ENCODE results near the gene B3GAT1.

B3GAT1 gene

GRCh38 chr11:134390706-134391569 is 21.1 kb downstream of the B3GAT1 start:
- no peak for DNase-seq

GRCh38 chr11:134389464-134390180 is 22.4 kb downstream of the B3GAT1 start:
- DNase-seq: no peak

- DNase-seq: no peak
Observed at GRCh38 chr11:134388590-134388989, 23.5 kb downstream of the B3GAT1 start.

GRCh38 chr11:134387501-134387900 is 24.5 kb downstream of the B3GAT1 start:
- DNase-seq: no peak

GRCh38 chr11:134386945-134387344 is 25.1 kb downstream of the B3GAT1 start:
- no peak for DNase-seq

GRCh38 chr11:134385774-134386565 is 26.1 kb downstream of the B3GAT1 start:
- no peak for DNase-seq

GRCh38 chr11:134385171-134385570 is 26.9 kb downstream of the B3GAT1 start:
- no peak for DNase-seq

- no peak for DNase-seq
Observed at GRCh38 chr11:134384406-134384805, 27.6 kb downstream of the B3GAT1 start.

- no peak for DNase-seq
Observed at GRCh38 chr11:134383576-134384221, 28.3 kb downstream of the B3GAT1 start.

GRCh38 chr11:134382830-134383229 is 29.2 kb downstream of the B3GAT1 start:
- no peak for DNase-seq

- DNase-seq: no peak
Observed at GRCh38 chr11:134382257-134382656, 29.8 kb downstream of the B3GAT1 start.

GRCh38 chr11:134380785-134381184 is 31.3 kb downstream of the B3GAT1 start:
- DNase-seq: no peak

GRCh38 chr11:134380229-134380628 is 31.8 kb downstream of the B3GAT1 start:
- no peak for DNase-seq

- DNase-seq: no peak
Observed at GRCh38 chr11:134379241-134379640, 32.8 kb downstream of the B3GAT1 start.

- DNase-seq: no peak
Observed at GRCh38 chr11:134377876-134378275, 34.2 kb downstream of the B3GAT1 start.

- DNase-seq: no peak
Observed at GRCh38 chr11:134376150-134376921, 35.7 kb downstream of the B3GAT1 start.

- DNase-seq: no peak
Observed at GRCh38 chr11:134374891-134375550, 37.0 kb downstream of the B3GAT1 start.

- DNase-seq: no peak
Observed at GRCh38 chr11:134374171-134374570, 37.9 kb downstream of the B3GAT1 start.

GRCh38 chr11:134373591-134374052 is 38.4 kb downstream of the B3GAT1 start:
- no peak for DNase-seq

- DNase-seq: no peak
Observed at GRCh38 chr11:134372961-134373360, 39.1 kb downstream of the B3GAT1 start.

- no peak for DNase-seq
Observed at GRCh38 chr11:134372536-134372935, 39.5 kb downstream of the B3GAT1 start.

All from right forelimb (tissue), 1 donor.